Stimulated activated CD8-positive, alpha-beta memory T cell treated with anti-CD3 and anti-CD28 coated beads, Interleukin-15, amount 100 ng/mL, for 24 hours (primary cell): ENCODE data around the gene HSPA2.
"Not testable (repeated sequence)": the region's sequence is repeated elsewhere in the genome, so short reads cannot be mapped to it uniquely, and the experiment has no call there.

Experiments used
- DNase-seq: peaks from one replicate; pipeline ENCODE4 v3.0.0-alpha.2; 2020; ENCODE audit warnings: low read depth

Gene HSPA2

DNA sequence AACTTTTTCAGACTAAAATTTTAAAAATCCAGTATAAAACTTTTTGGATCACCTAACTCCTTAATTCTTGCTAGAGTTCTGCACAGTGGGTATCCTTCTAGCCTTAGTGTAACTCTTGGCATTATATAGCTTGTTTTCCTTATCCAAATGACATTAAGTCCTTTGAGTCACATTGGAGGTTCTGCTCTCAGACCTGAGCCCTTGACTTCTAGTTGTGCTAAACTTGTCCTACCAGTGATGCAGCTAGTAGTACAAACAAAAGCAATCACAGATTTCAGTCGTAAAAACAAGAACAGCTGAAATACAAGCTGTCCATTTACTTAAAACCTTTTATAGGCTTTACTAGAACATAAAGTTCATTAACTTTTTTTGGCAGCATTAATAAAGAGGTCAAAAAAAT, 25.5 kb upstream of the HSPA2 start:
- DNase-seq = no peak

DNA sequence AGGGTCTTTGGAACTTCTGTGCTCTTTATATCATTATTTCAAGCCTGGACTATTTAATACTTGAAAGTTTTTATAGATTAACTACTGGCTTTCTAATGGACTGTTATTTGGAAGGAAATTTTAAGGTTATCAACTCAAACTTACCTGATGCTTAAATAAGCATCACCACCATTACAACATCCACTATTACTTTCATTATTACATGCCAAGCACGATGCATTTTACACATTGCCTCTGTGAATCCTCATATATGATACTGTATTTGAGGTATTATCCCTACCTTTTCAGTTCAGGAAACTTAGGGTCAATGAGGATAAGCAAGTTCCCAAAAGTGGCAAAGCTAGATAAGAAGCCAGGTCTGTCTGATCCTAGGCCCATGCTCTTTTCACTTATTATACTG, 23.6 kb upstream of the HSPA2 start:
- no peak for DNase-seq

GRCh38 chr14:64517667-64518066, 22.9 kb upstream of the HSPA2 start:
- not testable (repeated sequence) for DNase-seq

DNA sequence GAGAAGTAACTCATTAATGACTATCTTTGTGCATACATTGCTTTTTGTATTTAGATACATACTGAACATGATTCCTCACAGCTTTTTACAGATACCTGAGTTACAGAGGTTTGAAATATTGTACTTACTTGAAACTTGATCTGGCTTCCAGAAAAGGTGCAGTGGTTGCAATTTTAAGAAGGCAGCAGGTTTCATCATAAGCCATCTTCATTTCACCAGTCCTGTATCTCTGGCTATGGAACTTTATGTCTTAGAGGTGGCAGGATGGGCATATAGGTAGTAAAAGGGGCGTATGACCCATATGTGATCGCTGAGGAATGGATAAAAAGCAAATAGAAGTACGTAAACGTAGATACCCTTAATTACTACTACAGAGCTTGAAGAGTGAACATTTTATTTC, 22.3 kb upstream of the HSPA2 start:
- DNase-seq = no peak

DNA sequence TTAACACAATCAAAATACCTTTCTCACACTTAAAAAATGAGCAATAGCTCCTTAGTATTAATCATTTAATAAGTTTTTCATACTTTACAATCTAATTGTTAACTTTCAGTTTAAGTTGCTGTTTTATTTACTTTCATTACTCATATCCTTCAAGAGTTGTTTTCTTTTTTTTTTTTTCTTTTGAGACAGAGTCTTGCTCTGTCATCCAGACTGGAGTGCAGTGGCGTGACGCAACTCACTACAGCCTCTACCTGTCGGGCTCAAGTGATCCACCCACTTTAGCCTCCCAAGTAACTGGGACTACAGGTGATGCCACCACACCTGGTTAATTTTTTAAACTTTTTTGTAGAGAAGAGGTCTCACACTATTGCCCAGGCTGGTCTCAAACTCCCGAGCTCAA, 19.8 kb upstream of the HSPA2 start:
- DNase-seq = no peak

GRCh38 chr14:64522591-64523355, 17.8 kb upstream of the HSPA2 start:
- DNase-seq = no peak

DNA sequence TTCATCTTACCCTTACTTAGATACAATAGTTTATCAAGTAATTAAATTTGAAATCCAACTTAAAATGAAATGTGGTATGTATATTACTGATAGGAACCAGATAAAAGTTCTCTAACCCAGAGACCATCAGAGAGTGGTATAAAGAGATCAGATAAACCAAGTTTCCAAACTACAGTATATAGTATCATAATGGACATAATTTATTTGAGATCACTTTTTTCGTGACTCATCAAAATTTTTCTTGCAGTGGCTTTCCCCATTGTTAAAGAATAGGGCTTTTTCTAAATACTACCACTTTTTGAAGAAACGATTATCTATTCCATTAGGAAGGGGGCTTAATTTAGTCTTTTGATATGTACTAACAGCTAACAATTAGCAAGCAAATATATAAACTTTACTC, 15.2 kb upstream of the HSPA2 start:
- no peak for DNase-seq

DNA sequence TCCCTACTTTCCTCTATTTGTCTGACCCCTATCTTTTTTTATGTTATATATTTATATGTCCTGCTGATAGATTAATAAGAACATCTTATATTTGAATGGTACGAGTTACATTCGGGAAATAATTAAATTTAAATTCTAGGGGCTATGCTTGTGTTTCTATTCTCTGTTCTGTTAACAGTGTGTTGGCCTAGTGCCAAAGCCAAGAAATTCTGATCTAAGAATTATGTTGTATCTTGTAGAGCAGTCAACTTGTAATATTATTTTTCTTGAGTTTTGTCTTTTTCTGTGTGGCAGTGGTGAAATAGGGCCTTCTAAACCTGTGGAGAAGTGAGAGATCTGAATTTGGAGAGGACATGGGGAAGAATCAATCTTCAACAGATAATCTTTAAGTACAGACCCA, 9.0 kb upstream of the HSPA2 start:
- DNase-seq = no peak

GRCh38 chr14:64536488-64537245, 3.9 kb upstream of the HSPA2 start:
- no peak for DNase-seq

DNA sequence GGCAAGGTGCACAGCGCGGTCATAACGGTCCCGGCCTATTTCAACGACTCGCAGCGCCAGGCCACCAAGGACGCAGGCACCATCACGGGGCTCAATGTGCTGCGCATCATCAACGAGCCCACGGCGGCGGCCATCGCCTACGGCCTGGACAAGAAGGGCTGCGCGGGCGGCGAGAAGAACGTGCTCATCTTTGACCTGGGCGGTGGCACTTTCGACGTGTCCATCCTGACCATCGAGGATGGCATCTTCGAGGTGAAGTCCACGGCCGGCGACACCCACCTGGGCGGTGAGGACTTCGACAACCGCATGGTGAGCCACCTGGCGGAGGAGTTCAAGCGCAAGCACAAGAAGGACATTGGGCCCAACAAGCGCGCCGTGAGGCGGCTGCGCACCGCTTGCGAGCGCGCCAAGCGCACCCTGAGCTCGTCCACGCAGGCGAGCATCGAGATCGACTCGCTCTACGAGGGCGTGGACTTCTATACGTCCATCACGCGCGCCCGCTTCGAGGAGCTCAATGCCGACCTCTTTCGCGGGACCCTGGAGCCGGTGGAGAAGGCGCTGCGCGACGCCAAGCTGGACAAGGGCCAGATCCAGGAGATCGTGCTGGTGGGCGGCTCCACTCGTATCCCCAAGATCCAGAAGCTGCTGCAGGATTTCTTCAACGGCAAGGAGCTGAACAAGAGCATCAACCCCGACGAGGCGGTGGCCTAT, 875 bp downstream of the HSPA2 start:
- DNase-seq = no peak

GRCh38 chr14:64541972-64542835, 1.7 kb downstream of the HSPA2 start:
- no peak for DNase-seq

DNA sequence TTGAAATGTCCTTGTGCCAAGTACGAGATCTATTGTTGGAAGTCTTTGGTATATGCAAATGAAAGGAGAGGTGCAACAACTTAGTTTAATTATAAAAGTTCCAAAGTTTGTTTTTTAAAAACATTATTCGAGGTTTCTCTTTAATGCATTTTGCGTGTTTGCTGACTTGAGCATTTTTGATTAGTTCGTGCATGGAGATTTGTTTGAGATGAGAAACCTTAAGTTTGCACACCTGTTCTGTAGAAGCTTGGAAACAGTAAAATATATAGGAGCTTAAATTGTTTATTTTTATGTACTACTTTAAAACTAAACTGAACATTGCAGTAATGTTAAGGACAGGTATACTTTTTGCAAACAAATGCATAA, 2.3 kb downstream of the HSPA2 start:
- DNase-seq = no peak

DNA sequence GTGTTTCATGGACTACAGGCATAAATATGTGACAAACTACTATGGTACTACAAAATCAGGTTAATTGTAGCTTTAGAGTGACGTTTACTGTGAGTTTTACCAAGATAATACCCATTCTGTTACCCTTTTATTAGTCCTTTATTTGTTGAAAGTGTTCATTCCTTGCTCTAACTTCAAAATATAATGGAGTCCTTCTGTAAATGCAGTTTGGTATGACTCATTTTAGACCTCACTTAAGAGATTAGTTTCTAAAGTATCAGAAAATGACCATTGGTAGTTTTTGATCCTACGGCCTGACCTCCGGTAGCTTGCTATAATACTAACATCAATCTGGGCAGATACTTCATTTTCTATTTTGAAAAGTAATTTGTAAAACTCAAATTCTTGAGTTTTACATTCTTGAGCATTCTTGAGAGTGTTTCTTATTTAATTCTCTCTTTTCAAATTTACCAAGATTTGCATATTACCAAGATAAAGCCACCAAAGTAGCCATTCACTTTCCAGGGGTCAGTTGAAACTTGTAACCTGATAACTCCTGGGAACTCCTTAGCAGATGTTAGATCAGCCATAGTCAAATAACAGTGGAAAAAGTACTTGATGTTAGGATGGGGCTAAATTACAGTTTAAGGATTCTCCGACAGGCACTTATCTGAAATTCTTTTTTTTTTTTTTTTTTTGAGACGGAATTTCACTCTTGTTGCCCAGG, 4.2 kb downstream of the HSPA2 start:
- DNase-seq = no peak

DNA sequence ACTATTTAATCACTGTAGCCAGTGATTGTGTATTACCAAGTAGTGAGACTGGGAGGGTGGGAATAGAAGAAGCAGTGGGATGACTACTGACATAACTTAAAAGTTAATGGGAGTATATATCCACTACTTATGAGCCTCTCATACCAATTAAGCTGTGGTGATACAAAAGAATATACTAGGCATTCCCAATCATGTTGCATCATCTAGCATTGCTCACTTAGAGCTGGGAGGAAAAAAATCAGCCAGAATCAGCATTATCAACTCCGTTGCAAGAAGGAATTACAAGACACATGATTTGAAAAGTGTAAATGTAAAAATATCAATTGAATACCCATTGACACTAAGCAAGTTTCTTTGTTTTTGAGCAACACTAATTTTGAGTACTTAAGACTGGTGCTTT, 8.5 kb downstream of the HSPA2 start:
- no peak for DNase-seq

DNA sequence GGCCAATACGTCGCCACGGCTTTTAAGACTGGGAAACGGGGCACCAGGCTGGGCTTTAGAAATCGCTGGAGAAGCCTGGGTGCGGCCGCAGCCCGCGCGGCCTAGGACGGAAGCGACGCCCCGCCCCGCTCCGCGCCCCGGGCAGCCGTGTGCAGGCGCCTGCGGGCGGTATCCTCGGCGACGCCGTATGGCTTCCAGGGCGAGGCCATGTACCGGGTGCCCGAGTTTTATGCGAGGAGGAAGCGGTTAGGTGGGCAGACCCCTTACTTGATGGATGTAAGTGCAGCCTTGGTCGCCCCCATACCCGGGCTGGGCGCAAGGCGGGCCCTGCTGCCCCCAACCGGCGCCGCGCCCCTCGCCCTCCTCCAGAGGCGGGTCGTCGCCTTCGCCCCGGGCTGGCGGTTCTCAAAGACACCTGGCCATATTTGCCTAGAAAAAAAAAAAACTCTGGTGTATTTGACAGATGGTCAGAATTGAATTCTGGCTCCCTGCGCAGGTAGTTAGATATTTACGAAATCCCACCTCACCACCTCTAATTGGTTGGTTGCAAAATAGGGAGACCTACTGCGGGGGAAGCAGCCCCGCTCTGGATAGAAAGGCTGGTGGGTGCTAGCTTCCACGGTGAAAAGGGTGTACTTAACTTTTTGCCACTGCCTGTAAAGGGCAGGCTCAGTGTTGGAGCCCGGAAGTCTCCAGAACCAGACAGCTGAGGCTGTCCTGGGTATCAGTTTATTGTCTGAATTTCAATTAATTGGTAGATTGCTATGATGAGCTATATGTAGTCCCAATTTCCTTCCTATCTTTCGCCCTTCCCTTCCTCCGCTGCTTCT, 9.5 kb downstream of the HSPA2 start, which contains the start of gene PPP1R36:
PPP1R36 (plus strand) TSS at position 171 of the 830 bp plus-strand sequence; CDS start at position 208, 37 bp downstream.
- no peak for DNase-seq

DNA sequence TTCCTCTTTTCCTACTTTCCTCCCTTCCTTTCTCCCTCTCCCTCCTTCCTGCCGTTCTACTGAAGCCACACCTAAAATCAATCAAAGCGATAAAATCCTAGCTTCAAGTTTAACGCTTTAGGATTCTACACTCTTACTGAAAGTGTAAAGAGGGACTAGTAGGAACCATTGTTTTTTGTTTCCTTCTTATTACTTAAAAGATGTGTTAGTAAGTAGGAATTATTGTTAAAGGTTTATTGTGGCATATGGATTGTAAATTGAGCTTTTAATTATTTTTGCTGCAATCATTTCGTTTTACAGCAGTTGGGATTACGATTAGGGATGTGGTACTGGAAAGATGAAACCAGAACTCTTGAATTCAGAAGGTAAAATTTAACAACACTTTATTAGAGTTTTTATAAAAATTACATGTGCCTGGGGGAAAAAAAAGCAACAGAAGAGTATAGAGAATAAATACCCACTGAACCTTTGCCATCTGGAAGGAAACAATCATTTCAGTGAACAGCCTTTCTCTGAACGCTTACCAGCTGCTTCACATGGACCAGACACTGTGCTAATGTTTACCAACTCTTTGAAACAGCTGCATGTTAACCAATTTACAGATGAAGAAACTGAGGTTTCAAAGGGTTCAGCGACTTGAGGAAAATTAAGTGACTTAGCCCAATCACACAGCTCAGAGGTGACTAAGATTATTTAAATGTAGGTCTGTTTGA, 10.2 kb downstream of the HSPA2 start:
- no peak for DNase-seq

DNA sequence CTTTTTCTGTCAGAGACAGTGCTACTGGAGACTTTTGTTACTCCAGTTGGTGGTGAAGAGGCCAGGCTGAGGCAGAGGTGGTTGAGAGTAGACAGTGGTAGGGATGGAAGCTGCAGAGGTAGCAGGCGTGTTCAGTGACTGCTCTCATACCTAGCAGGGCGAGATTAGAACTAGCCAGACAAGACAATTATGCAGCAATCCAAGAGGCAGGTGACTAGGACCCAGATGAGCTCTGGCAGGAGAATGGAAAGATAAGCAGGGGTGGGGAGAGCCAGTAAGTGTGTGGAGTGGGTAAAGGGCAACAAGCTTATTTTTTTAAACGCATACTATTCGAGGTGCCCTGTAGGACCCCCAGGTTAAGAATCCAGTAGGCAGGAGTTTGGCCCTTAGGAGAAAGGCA, 14.0 kb downstream of the HSPA2 start:
- no peak for DNase-seq

DNA sequence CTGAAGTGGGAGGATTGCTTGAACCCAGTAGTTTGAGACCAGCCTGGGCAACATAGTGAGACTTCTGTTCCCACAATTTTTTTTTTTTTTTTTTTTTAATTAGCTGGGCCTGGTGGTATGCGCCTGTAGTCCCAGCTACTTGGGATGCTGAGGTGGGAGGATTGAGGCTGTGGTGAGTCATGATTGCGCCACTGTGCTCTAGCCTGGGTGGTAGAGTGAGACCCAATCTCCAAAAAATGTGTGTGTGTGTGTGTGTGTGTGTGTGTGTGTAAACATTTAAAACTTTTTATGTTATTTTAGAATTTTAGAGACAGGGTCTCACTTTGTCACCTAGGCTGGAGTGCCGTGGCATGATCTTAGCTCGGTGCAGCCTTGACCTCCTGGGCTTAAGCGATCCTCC, 16.0 kb downstream of the HSPA2 start:
- no peak for DNase-seq

DNA sequence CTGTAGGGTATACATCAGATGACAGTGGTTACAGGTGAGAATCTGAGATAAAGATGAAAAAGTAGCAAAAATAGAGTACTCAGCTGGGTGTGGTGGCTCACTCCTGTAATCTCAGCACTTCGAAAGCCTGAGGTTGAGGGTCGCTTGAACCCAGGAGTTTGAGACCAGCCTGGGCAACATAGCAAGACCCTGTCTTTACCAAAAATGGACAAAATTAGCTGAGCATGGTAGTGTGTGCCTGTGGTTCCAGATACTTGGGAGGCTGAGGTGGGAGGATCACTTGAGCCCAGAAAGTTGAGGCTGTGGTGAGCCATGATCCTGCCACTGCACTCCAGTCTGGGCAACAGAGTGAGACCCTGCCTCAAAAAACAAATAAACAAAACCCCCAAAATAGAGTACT, 17.7 kb downstream of the HSPA2 start:
- DNase-seq = not testable (repeated sequence)

DNA sequence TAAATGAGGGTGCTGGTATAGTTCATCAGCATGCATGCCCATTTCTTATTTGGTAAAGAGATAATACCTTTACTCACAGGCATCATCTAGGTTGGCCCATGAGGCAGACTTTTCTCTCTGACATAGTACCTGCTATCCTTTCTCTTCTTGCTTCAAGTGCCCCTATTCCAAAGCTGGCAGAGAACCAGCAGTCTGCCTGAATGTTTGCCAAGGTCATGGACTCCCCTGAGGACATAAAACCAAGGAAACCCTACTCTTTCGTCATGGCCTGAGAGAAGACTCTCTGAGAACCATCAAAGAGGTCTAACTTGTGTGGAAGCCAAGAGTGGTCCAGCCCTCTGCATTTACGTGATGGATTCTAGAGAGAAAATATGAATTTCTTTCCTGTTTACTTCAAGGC, 21.1 kb downstream of the HSPA2 start:
- no peak for DNase-seq
